ENCODE results near the gene CBR1.
"Not testable (repeated sequence)": the region's sequence is repeated elsewhere in the genome, so short reads cannot be mapped to it uniquely, and the experiment has no call there.

Gene CBR1

GRCh38 chr21:36092681-36093080 lies 22.9 kb downstream of the CBR1 start:
- TF ChIP-seq, protein P1, sequence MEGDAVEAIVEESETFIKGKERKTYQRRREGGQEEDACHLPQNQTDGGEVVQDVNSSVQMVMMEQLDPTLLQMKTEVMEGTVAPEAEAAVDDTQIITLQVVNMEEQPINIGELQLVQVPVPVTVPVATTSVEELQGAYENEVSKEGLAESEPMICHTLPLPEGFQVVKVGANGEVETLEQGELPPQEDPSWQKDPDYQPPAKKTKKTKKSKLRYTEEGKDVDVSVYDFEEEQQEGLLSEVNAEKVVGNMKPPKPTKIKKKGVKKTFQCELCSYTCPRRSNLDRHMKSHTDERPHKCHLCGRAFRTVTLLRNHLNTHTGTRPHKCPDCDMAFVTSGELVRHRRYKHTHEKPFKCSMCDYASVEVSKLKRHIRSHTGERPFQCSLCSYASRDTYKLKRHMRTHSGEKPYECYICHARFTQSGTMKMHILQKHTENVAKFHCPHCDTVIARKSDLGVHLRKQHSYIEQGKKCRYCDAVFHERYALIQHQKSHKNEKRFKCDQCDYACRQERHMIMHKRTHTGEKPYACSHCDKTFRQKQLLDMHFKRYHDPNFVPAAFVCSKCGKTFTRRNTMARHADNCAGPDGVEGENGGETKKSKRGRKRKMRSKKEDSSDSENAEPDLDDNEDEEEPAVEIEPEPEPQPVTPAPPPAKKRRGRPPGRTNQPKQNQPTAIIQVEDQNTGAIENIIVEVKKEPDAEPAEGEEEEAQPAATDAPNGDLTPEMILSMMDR (conservative IDR thresholded peaks at IDR 0.05; ENCODE audit: low read depth, low read length) = no peak
- DNase-seq (ENCODE audit: low read depth) = no peak
- H3K4me3 ChIP-seq (ENCODE audit: low read depth, low read length) = no peak overlapping the region

- TF ChIP-seq, protein P1 (conservative IDR thresholded peaks at IDR 0.05; ENCODE audit: low read depth, low read length) = no peak
- DNase-seq (ENCODE audit: low read depth) = no peak
- no peak overlapping the region for H3K4me3 ChIP-seq (ENCODE audit: low read depth, low read length)
These were observed 23.7 kb downstream of the CBR1 start for GRCh38 chr21:36093512-36093911.

DNA sequence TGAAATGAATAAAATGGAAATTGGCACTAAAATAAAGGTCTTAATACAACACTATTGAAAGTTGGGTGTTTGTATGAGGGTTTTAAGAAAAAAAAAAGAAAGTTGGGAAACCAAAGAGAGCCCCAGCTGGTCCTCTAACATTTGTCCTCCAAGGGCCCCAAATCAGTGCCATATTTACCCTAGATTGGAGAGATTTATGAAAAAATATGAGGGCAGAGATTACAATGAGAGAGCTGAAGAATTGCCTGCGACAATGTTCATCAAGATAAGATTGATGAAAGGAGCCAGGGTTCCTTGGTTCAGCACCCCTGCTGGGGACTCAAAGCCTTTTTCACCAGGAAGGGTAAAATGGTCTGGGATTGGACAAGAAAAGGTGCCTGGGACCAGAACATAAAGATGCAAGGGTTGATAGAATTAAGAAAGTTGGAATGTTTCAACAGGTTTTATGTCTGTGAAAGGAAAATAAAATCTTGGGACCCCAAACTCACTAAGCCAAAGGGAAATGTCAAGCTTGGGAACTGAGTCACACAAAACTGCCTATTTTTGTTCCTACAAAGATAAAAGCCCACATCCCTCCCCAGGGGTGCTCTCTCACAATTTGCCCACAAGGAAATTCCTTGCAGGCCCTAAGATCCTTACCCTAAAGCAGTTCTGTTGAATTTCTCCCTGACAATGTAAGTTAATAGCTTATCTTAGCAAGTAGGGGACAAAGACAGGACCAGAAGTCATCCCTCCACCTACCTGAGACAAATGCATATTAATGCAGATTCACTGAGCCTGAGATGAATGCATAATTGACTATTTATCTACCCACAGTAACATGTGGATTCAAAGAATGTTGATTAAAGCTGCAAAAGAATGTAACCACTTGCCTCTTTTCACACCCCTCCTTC lies 26.8 kb downstream of the CBR1 start:
- H3K4me3 ChIP-seq (ENCODE audit: low read depth, low read length) = no peak overlapping the region
- DNase-seq (ENCODE audit: low read depth) = peak; percentile 7
- TF ChIP-seq, protein P1 (conservative IDR thresholded peaks at IDR 0.05; ENCODE audit: low read depth, low read length) = no peak

- TF ChIP-seq, protein P1 (conservative IDR thresholded peaks at IDR 0.05; ENCODE audit: low read depth, low read length) = no peak
- H3K4me3 ChIP-seq (ENCODE audit: low read depth, low read length) = no peak overlapping the region
- DNase-seq (ENCODE audit: low read depth) = peak; percentile 52
These were observed 27.8 kb downstream of the CBR1 start for GRCh38 chr21:36097427-36098181.

- no peak overlapping the region for H3K4me3 ChIP-seq (ENCODE audit: low read depth, low read length)
- no peak for DNase-seq (ENCODE audit: low read depth)
- TF ChIP-seq, protein P1 (conservative IDR thresholded peaks at IDR 0.05; ENCODE audit: low read depth, low read length) = no peak
These were observed 28.3 kb downstream of the CBR1 start for GRCh38 chr21:36098182-36098532.

DNA sequence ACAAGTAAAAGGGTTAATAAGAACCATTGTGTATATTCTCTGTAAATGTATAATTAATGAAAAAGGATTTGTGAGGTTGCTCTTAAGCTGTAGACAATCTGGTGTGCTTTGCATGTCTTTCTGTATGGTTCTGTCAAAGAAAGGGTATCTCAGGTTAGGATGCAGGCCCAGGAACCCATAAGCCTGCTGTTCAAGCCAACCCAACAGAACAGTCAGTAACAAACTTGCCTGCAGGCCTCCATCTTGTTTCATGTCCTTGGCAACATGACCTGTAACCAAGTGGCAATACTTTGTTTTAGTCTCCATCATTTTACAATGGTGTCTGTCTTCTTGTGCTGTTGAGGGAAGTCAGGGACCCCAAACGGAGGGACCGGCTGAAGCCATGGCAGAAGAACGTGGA lies 29.2 kb downstream of the CBR1 start:
- TF ChIP-seq, protein P1 (conservative IDR thresholded peaks at IDR 0.05; ENCODE audit: low read depth, low read length) = no peak
- no peak overlapping the region for H3K4me3 ChIP-seq (ENCODE audit: low read depth, low read length)
- no peak for DNase-seq (ENCODE audit: low read depth)

- not testable (repeated sequence) for DNase-seq (ENCODE audit: low read depth); H3K4me3 ChIP-seq (ENCODE audit: low read depth, low read length)
These were observed 29.9 kb downstream of the CBR1 start for GRCh38 chr21:36099695-36100211.
